Neural progenitor cell (in vitro differentiated cells): Measurements from ENCODE around the gene L3MBTL1. TPM values are rescaled to one million over a fixed set of nuclear protein-coding genes. Genes with fewer than 3 reads are reported as not detected.

Source experiments
- DNase-seq: peaks from one replicate; pipeline ENCODE4 v3.0.0-alpha.2; 2016; ENCODE audit warnings: low spot score
- H2AFZ ChIP-seq: fragments of 200-600 bp; sonication (generic); replicated peaks from 2 replicates; pipeline ENCODE4 v1.6.1; 2016; ENCODE audit warnings: antibody characterized with exemption
- H3F3A ChIP-seq: fragments of 200-600 bp; sonication (generic); 2 replicates; pipeline ENCODE4 v1.6.1; 2016; ENCODE audit warnings: antibody characterized with exemption, low read depth
- H3K27ac ChIP-seq: fragments of 200-600 bp; sonication (generic); 2 replicates; pipeline ENCODE4 v1.5.1; 2016; ENCODE audit warnings: mild to moderate bottlenecking
- H3K27me3 ChIP-seq: fragments of 200-600 bp; sonication (generic); 2 replicates; pipeline ENCODE4 v1.6.1; 2016; ENCODE audit warnings: mild to moderate bottlenecking, moderate library complexity
- H3K36me3 ChIP-seq: fragments of 200-600 bp; sonication (generic); 2 replicates; pipeline ENCODE4 v1.5.1; 2016
- H3K4me1 ChIP-seq: fragments of 200-600 bp; sonication (generic); 2 replicates; pipeline ENCODE4 v1.6.1; 2016; ENCODE audit warnings: mixed run types
- H3K4me2 ChIP-seq: fragments of 200-600 bp; sonication (generic); 2 replicates; pipeline ENCODE4 v1.6.1; 2016
- H3K4me3 ChIP-seq: fragments of 200-600 bp; sonication (generic); 2 replicates; pipeline ENCODE4 v1.5.1; 2016
- H3K79me2 ChIP-seq: fragments of 200-600 bp; sonication (generic); 2 replicates; pipeline ENCODE4 v1.6.1; 2016; ENCODE audit warnings: low read depth
- H3K9ac ChIP-seq: fragments of 200-600 bp; sonication (generic); 2 replicates; pipeline ENCODE4 v1.6.1; 2016
- H3K9me3 ChIP-seq: fragments of 200-600 bp; sonication (generic); 2 replicates; pipeline ENCODE4 v1.5.1; 2016; ENCODE audit warnings: low read depth
- H4K20me1 ChIP-seq: fragments of 200-600 bp; sonication (generic); 2 replicates; pipeline ENCODE4 v1.6.1; 2016; ENCODE audit warnings: low read depth
- H3K27ac Mint-ChIP-seq: 3 replicates; pipeline ENCODE4 v1.8.0; 2021; ENCODE audit warnings: mixed read lengths
- H3K27me3 Mint-ChIP-seq: 2 replicates; pipeline ENCODE4 v1.8.0; 2022; ENCODE audit warnings: low read depth, mild to moderate bottlenecking, inconsistent platforms, moderate library complexity, mixed read lengths; ENCODE audit not compliant: insufficient read depth
- H3K36me3 Mint-ChIP-seq: 3 replicates; pipeline ENCODE4 v1.8.0; 2021; ENCODE audit warnings: mixed read lengths
- H3K4me1 Mint-ChIP-seq: 3 replicates; pipeline ENCODE4 v1.8.0; 2021; ENCODE audit warnings: mixed read lengths
- H3K4me3 Mint-ChIP-seq: 3 replicates; pipeline ENCODE4 v1.8.0; 2021; ENCODE audit warnings: mild to moderate bottlenecking, moderate library complexity, mixed read lengths
- H3K9me3 Mint-ChIP-seq: 3 replicates; pipeline ENCODE4 v1.8.0; 2020; ENCODE audit warnings: mixed read lengths
- CTCF ChIP-seq: fragments of 200-600 bp; sonication (generic); IDR thresholded peaks from 2 replicates; pipeline ENCODE4 v1.5.1; 2017; ENCODE audit warnings: antibody characterized with exemption, mild to moderate bottlenecking
- EZH2 ChIP-seq: fragments of 200-600 bp; sonication (generic); IDR thresholded peaks from 2 replicates; pipeline ENCODE4 v1.6.1; 2017; ENCODE audit warnings: antibody characterized with exemption, mild to moderate bottlenecking, moderate library complexity
- EZH2phosphoT487 ChIP-seq: fragments of 200-600 bp; sonication (generic); IDR thresholded peaks from 2 replicates; pipeline ENCODE4 v1.6.1; 2017; ENCODE audit warnings: antibody characterized with exemption
- total RNA-seq: library from RNA; depleted of rRNA; stranded (reverse); fragments of >200 nt; gene quantifications from 2 replicates; pipeline ENCODE4 v1.2.3, GENCODE V29; 2015; ENCODE audit warnings: low replicate concordance

The L3MBTL1 gene
- total RNA-seq, 1 donor from 2014 or later = 27.6 TPM

- Histone ChIP-seq H3K4me3 (no peak overlapping the region), H3K27ac (no peak overlapping the region), H3K4me2 (no peak overlapping the region), H3K79me2 (no peaks in the 10 kb centered on the region), H2AFZ (no peak overlapping the region), H4K20me1 (no peaks in the 10 kb centered on the region), H3K27me3 (no peaks in the 10 kb centered on the region), H3K4me1 (no peaks in the 10 kb centered on the region), H3K9ac (no peak overlapping the region), H3F3A (no peaks in the 10 kb centered on the region), H3K36me3 (no peaks in the 10 kb centered on the region), H3K9me3 (no peaks in the 10 kb centered on the region)
- DNase-seq = no peak
- peaks cover 8% of the 10 kb centered on the region for H3K9me3 Mint-ChIP-seq
- TF ChIP-seq CTCF (no peak), EZH2 (no peak), EZH2phosphoT487 (no peak)
- peaks cover 4% of the 10 kb centered on the region for H3K27me3 Mint-ChIP-seq
- no peaks in the 10 kb centered on the region for H3K4me1 Mint-ChIP-seq
- peaks cover 14% of the 10 kb centered on the region for H3K36me3 Mint-ChIP-seq
- H3K27ac Mint-ChIP-seq = no peak overlapping the region
- no peak overlapping the region for H3K4me3 Mint-ChIP-seq
Observed at GRCh38 chr20:43549416-43550065, 42.0 kb downstream of the L3MBTL1 start.

- H3K36me3 Mint-ChIP-seq = peaks cover 12% of the 10 kb centered on the region
- no peak overlapping the region for H3K27ac Mint-ChIP-seq
Observed at GRCh38 chr20:43550456-43550855, 43.0 kb downstream of the L3MBTL1 start.

GRCh38 chr20:43554369-43554768, 46.9 kb downstream of the L3MBTL1 start:
- Histone ChIP-seq H3K27me3 (no peaks in the 10 kb centered on the region), H3K27ac (no peak overlapping the region), H3K79me2 (no peaks in the 10 kb centered on the region), H3K4me2 (no peak overlapping the region), H3F3A (no peaks in the 10 kb centered on the region), H3K4me1 (no peaks in the 10 kb centered on the region), H3K36me3 (no peaks in the 10 kb centered on the region), H3K4me3 (no peak overlapping the region), H4K20me1 (no peaks in the 10 kb centered on the region), H2AFZ (no peak overlapping the region), H3K9me3 (no peaks in the 10 kb centered on the region), H3K9ac (no peak overlapping the region)
- H3K36me3 Mint-ChIP-seq = no peaks in the 10 kb centered on the region
- H3K4me3 Mint-ChIP-seq = no peak overlapping the region
- H3K4me1 Mint-ChIP-seq = peaks cover 13% of the 10 kb centered on the region
- H3K9me3 Mint-ChIP-seq = no peaks in the 10 kb centered on the region
- H3K27ac Mint-ChIP-seq = no peak overlapping the region
- TF ChIP-seq EZH2phosphoT487 = no peak
- TF ChIP-seq EZH2 = no peak
- no peak for TF ChIP-seq CTCF
- peaks cover 4% of the 10 kb centered on the region for H3K27me3 Mint-ChIP-seq
- DNase-seq = no peak

More at GRCh38 chr20:43550456-43550855, 43.0 kb downstream of the L3MBTL1 start:
- Histone ChIP-seq H3K79me2 (no peaks in the 10 kb centered on the region), H3K9me3 (no peaks in the 10 kb centered on the region), H3K4me3 (no peak overlapping the region), H3K4me1 (no peaks in the 10 kb centered on the region), H3K36me3 (no peaks in the 10 kb centered on the region), H3F3A (no peaks in the 10 kb centered on the region), H4K20me1 (no peaks in the 10 kb centered on the region), H3K4me2 (no peak overlapping the region), H2AFZ (no peak overlapping the region), H3K9ac (no peak overlapping the region), H3K27me3 (no peaks in the 10 kb centered on the region), H3K27ac (no peak overlapping the region)
- Mint-ChIP-seq H3K27me3 (peaks cover 4% of the 10 kb centered on the region), H3K4me3 (no peak overlapping the region), H3K9me3 (peaks cover 8% of the 10 kb centered on the region), H3K4me1 (no peaks in the 10 kb centered on the region)
- TF ChIP-seq EZH2 (no peak), CTCF (no peak), EZH2phosphoT487 (no peak)
- no peak for DNase-seq
